ENCODE results near the gene LIN7C.

DNA sequence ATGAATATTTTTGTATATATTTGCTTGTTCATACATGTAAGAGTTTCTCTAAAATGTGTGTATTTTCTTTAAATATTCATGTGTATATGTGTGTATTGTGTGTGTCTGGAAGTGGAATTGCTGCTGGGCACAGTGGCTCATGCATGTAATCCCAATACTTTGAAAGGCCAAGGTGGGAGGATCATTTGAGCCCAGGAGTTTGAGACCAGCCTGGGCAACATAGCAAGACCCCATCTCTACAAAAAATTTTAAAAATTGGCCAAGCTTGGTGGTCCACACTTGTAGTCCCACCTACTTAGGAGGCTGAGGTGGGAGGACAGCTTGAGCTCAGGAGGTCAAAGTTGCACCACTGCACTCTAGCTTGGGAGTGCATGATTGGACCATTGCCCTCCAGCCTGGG, 29.3 kb downstream of the LIN7C start:
- TF ChIP-seq, protein P1, sequence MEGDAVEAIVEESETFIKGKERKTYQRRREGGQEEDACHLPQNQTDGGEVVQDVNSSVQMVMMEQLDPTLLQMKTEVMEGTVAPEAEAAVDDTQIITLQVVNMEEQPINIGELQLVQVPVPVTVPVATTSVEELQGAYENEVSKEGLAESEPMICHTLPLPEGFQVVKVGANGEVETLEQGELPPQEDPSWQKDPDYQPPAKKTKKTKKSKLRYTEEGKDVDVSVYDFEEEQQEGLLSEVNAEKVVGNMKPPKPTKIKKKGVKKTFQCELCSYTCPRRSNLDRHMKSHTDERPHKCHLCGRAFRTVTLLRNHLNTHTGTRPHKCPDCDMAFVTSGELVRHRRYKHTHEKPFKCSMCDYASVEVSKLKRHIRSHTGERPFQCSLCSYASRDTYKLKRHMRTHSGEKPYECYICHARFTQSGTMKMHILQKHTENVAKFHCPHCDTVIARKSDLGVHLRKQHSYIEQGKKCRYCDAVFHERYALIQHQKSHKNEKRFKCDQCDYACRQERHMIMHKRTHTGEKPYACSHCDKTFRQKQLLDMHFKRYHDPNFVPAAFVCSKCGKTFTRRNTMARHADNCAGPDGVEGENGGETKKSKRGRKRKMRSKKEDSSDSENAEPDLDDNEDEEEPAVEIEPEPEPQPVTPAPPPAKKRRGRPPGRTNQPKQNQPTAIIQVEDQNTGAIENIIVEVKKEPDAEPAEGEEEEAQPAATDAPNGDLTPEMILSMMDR (IDR thresholded peaks at IDR 0.05), result no peak
- TF ChIP-seq POLR2AphosphoS5 (IDR thresholded peaks at IDR 0.05), result no peak

Measured in sigmoid colon (tissue), 4 donors.